ENCODE measurements around the gene TNS1.

TNS1 gene

DNA sequence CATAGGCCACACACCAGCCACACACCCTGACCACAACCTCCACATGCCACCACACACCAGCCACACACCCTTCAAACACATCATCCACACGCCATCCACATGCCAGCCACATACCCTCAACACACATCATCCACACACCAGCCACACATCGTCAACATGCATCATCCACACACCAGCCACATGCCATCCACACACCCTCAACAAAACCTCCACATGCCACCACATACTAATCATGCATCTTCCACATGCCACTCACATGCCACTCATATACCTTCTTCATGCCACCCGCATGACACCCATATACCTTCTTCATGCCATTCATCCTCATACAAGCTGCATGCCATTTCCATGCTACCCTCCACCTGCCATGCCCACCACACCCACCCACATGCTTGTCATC lies 12.4 kb downstream of the TNS1 start:
- no peak overlapping the region for H3K9ac ChIP-seq
- peaks cover 15% of the 10 kb centered on the region for H3K4me1 ChIP-seq
- H3K36me3 ChIP-seq (ENCODE audit: control insufficient read depth, insufficient read depth, low read length): no peaks in the 10 kb centered on the region

GRCh38 chr2:217989221-217989948 lies 13.4 kb downstream of the TNS1 start:
- no peak overlapping the region for H2AFZ ChIP-seq
- H3K36me3 ChIP-seq (ENCODE audit: control insufficient read depth, insufficient read depth, low read length): no peaks in the 10 kb centered on the region
- H3K4me1 ChIP-seq: peaks cover 15% of the 10 kb centered on the region
- H3K4me3 ChIP-seq (ENCODE audit: low read depth, low read length): no peak overlapping the region
- peaks cover under 1% of the 10 kb centered on the region for H3K27me3 ChIP-seq (ENCODE audit: control insufficient read depth, insufficient read depth, low read length)
- peaks cover 4% of the 10 kb centered on the region for H3K79me2 ChIP-seq
- no peak overlapping the region for H3K27ac ChIP-seq
- H3K9ac ChIP-seq: no peak overlapping the region
- peak overlapping the region; percentile 0 for H3K4me2 ChIP-seq (ENCODE audit: low read length)
- no peak for TF ChIP-seq CTCF (IDR thresholded peaks at IDR 0.05)
- no peaks in the 10 kb centered on the region for H3K9me3 ChIP-seq (ENCODE audit: control insufficient read depth, low read length)

More for the DNA sequence above, 12.4 kb downstream of the TNS1 start:
- no peak for TF ChIP-seq CTCF (IDR thresholded peaks at IDR 0.05)
- Histone ChIP-seq H3K9me3 (ENCODE audit: control insufficient read depth, low read length) (no peaks in the 10 kb centered on the region), H3K4me2 (ENCODE audit: low read length) (no peak overlapping the region), H3K27ac (no peak overlapping the region), H3K79me2 (peaks cover 4% of the 10 kb centered on the region), H2AFZ (no peak overlapping the region), H3K4me3 (ENCODE audit: low read depth, low read length) (no peak overlapping the region), H3K27me3 (ENCODE audit: control insufficient read depth, insufficient read depth, low read length) (peaks cover 5% of the 10 kb centered on the region)

DNA sequence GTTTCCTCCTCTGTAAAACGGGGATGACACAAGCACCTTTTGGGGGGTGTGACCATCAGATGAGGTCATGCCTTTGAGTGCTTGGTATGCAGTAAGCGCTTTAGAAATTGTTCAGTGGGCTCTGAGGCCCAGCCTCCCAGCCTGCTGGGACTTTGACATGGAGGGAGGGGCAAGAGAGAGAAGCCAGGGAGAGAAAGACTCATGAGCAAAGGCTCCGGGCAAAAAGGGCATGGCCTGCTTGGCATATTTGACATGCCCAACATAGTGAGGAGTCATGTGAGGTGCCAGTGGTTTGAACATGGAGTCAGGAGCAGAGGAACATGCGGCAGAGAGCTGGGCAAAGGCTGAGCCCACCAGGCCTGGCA lies 14.0 kb downstream of the TNS1 start:
- peaks cover 4% of the 10 kb centered on the region for H3K79me2 ChIP-seq
- peak overlapping the region; percentile 15 for H3K4me3 ChIP-seq (ENCODE audit: low read depth, low read length)
- H3K9me3 ChIP-seq (ENCODE audit: control insufficient read depth, low read length): no peaks in the 10 kb centered on the region
- H3K27ac ChIP-seq: peak overlapping the region; percentile 84
- TF ChIP-seq CTCF (IDR thresholded peaks at IDR 0.05): no peak
- H3K4me1 ChIP-seq: peaks cover 15% of the 10 kb centered on the region
- peak overlapping the region; percentile 0 for H3K4me2 ChIP-seq (ENCODE audit: low read length)
- no peaks in the 10 kb centered on the region for H3K36me3 ChIP-seq (ENCODE audit: control insufficient read depth, insufficient read depth, low read length)
- H2AFZ ChIP-seq: peak overlapping the region; percentile 52
- H3K27me3 ChIP-seq (ENCODE audit: control insufficient read depth, insufficient read depth, low read length): no peaks in the 10 kb centered on the region
- H3K9ac ChIP-seq: no peak overlapping the region

- Histone ChIP-seq H3K27me3 (ENCODE audit: control insufficient read depth, insufficient read depth, low read length) (no peaks in the 10 kb centered on the region), H3K79me2 (peaks cover 4% of the 10 kb centered on the region), H3K27ac (peak overlapping the region; percentile 84), H3K4me2 (ENCODE audit: low read length) (peak overlapping the region; percentile 59), H3K9me3 (ENCODE audit: control insufficient read depth, low read length) (no peaks in the 10 kb centered on the region), H3K36me3 (ENCODE audit: control insufficient read depth, insufficient read depth, low read length) (no peaks in the 10 kb centered on the region), H3K4me3 (ENCODE audit: low read depth, low read length) (peak overlapping the region; percentile 15), H2AFZ (peak overlapping the region; percentile 52), H3K4me1 (peaks cover 15% of the 10 kb centered on the region), H3K9ac (no peak overlapping the region)
- TF ChIP-seq CTCF (IDR thresholded peaks at IDR 0.05): peak; percentile 93
Measured at GRCh38 chr2:217988014-217988839, 14.6 kb downstream of the TNS1 start.
